ENCODE data around the gene LRRC26.

LRRC26 gene

GRCh38 chr9:137183980-137184595 lies 14.2 kb upstream of the LRRC26 start:
- no peaks in the 10 kb centered on the region for H3K27me3 ChIP-seq (ENCODE audit: control insufficient read depth in 1 of 2, insufficient read depth in 2 of 2, low read length in 2 of 2)
- no peak overlapping the region for H3K9ac ChIP-seq (ENCODE audit: low read depth in 1 of 2, low read length in 2 of 2)
- no peak overlapping the region for H3K4me3 ChIP-seq (ENCODE audit: low read depth in 1 of 2, low read length in 2 of 2)
- H3K4me1 ChIP-seq (ENCODE audit: control insufficient read depth in 1 of 2, insufficient read depth in 2 of 2, low read length in 2 of 2) = peaks cover 18 to 25% of the 10 kb centered on the region in 2 donors
- H3K36me3 ChIP-seq (ENCODE audit: control insufficient read depth in 1 of 2, insufficient read depth in 2 of 2, low read length in 2 of 2) = peaks cover 24 to 78% of the 10 kb centered on the region in 2 donors
- no peaks in the 10 kb centered on the region for H3K9me3 ChIP-seq (ENCODE audit: control insufficient read depth in 1 of 2, low read length in 2 of 2)
- H3K27ac ChIP-seq (ENCODE audit: low read depth, low read length) = no peak overlapping the region

DNA sequence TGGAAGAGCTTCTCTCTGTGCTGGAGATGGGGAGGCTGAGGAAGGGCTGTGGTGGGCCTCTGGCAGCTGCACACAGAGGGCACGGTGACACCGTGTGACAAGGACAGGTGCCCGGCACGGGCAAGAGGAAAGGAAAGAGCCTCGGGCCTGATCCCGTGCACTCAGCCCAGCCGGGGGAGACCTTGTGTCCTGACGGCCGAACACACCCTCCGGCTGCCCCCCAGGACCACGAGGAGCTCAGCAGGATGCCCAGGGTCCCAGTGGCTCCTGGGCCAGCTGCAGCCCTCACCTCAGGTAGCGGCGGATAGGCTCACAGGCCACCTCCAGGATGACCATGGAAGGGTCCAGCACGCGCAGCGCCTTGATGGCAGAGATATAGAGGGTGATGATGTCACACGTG lies 13.0 kb upstream of the LRRC26 start:
- Histone ChIP-seq H3K4me1 (ENCODE audit: control insufficient read depth in 1 of 2, insufficient read depth in 2 of 2, low read length in 2 of 2) (peaks cover 17 to 20% of the 10 kb centered on the region in 2 donors), H3K9ac (ENCODE audit: low read depth in 1 of 2, low read length in 2 of 2) (no peak overlapping the region), H3K27me3 (ENCODE audit: control insufficient read depth in 1 of 2, insufficient read depth in 2 of 2, low read length in 2 of 2) (no peaks in the 10 kb centered on the region), H3K36me3 (ENCODE audit: control insufficient read depth in 1 of 2, insufficient read depth in 2 of 2, low read length in 2 of 2) (peaks cover 24 to 87% of the 10 kb centered on the region in 2 donors), H3K4me3 (ENCODE audit: low read depth in 1 of 2, low read length in 2 of 2) (no peak overlapping the region), H3K27ac (ENCODE audit: low read depth, low read length) (no peak overlapping the region), H3K9me3 (ENCODE audit: control insufficient read depth in 1 of 2, low read length in 2 of 2) (no peaks in the 10 kb centered on the region)

- H3K4me1 ChIP-seq (ENCODE audit: control insufficient read depth in 1 of 2, insufficient read depth in 2 of 2, low read length in 2 of 2) = peaks cover 5 to 9% of the 10 kb centered on the region in 2 donors
- H3K36me3 ChIP-seq (ENCODE audit: control insufficient read depth in 1 of 2, insufficient read depth in 2 of 2, low read length in 2 of 2) = peaks cover 21 to 82% of the 10 kb centered on the region in 2 donors
- H3K4me3 ChIP-seq (ENCODE audit: low read depth in 1 of 2, low read length in 2 of 2) = no peak overlapping the region
- H3K27ac ChIP-seq (ENCODE audit: low read depth, low read length) = no peak overlapping the region
- H3K9ac ChIP-seq (ENCODE audit: low read depth in 1 of 2, low read length in 2 of 2) = no peak overlapping the region
- H3K27me3 ChIP-seq (ENCODE audit: control insufficient read depth in 1 of 2, insufficient read depth in 2 of 2, low read length in 2 of 2) = no peaks in the 10 kb centered on the region
- no peaks in the 10 kb centered on the region for H3K9me3 ChIP-seq (ENCODE audit: control insufficient read depth in 1 of 2, low read length in 2 of 2)
These were observed 11.8 kb upstream of the LRRC26 start for GRCh38 chr9:137181680-137182079.

- Histone ChIP-seq H3K9me3 (ENCODE audit: control insufficient read depth in 1 of 2, low read length in 2 of 2) (no peaks in the 10 kb centered on the region), H3K9ac (ENCODE audit: low read depth in 1 of 2, low read length in 2 of 2) (no peak overlapping the region), H3K4me3 (ENCODE audit: low read depth in 1 of 2, low read length in 2 of 2) (no peak overlapping the region), H3K4me1 (ENCODE audit: control insufficient read depth in 1 of 2, insufficient read depth in 2 of 2, low read length in 2 of 2) (peaks cover 0 to 9% of the 10 kb centered on the region in 2 donors), H3K27ac (ENCODE audit: low read depth, low read length) (no peak overlapping the region), H3K36me3 (ENCODE audit: control insufficient read depth in 1 of 2, insufficient read depth in 2 of 2, low read length in 2 of 2) (peaks cover 18 to 72% of the 10 kb centered on the region in 2 donors), H3K27me3 (ENCODE audit: control insufficient read depth in 1 of 2, insufficient read depth in 2 of 2, low read length in 2 of 2) (peaks cover 2 to 3% of the 10 kb centered on the region in 2 donors)
These were observed 10.6 kb upstream of the LRRC26 start for GRCh38 chr9:137180491-137180890.

DNA sequence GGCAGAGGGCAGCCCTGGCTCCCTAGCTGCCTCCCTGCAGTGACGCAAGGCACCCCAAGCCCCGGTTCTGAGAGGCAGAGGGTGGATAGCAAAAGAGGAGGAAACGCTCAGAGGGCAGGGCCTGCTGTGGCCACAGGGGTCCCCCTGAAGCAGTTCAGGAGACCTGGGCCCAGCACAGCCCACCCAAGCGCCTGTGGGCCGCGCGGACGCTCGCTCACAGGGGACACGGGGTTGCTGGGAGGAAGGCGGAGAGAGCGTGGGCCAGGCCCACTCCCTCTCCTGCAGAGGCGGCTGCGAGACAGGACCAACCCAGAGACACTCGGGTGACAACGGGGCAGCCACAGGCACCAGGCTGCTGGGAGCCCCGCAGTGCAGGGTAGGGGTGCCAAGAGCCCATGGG lies 9.9 kb upstream of the LRRC26 start:
- Histone ChIP-seq H3K27me3 (ENCODE audit: control insufficient read depth in 1 of 2, insufficient read depth in 2 of 2, low read length in 2 of 2) (peaks cover 7 to 8% of the 10 kb centered on the region in 2 donors), H3K9ac (ENCODE audit: low read depth in 1 of 2, low read length in 2 of 2) (no peak overlapping the region), H3K4me1 (ENCODE audit: control insufficient read depth in 1 of 2, insufficient read depth in 2 of 2, low read length in 2 of 2) (peaks cover 0 to 12% of the 10 kb centered on the region in 2 donors), H3K27ac (ENCODE audit: low read depth, low read length) (no peak overlapping the region), H3K36me3 (ENCODE audit: control insufficient read depth in 1 of 2, insufficient read depth in 2 of 2, low read length in 2 of 2) (peaks cover 18 to 64% of the 10 kb centered on the region in 2 donors), H3K9me3 (ENCODE audit: control insufficient read depth in 1 of 2, low read length in 2 of 2) (no peaks in the 10 kb centered on the region), H3K4me3 (ENCODE audit: low read depth in 1 of 2, low read length in 2 of 2) (no peak overlapping the region)

DNA sequence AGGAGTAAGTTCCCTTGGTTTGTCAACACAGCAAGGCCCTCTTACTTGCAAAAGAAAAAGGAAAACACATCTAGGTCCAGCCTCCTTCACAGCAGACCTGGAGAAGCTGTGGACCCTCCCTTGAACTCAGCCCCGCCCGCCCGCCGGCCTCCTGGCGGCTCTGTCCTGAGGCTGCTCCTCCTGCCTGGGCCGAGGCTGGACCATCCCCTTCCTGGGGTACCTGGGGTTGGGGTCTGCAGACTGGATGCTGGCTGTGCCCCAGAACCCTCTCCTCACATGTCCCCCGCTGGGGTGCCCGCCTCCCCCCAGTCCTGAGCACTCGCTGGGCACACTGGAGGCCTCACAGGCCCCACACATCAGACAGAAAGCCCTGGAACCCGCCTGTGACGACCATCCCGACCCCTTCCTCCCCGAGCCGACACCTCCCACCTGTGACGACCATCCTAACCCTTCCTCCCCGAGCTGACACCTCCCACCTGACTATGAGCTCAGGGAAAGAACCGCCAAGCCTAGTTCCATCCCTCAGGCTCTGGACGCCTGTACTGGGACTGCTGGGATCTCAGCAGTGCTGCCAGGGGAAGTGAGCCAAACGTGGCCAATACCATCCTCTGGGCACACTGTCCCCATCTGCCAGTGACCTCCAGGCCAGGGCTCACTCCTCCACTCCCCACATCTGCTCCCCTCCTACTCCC lies 9.2 kb upstream of the LRRC26 start:
- no peaks in the 10 kb centered on the region for H3K9me3 ChIP-seq (ENCODE audit: control insufficient read depth in 1 of 2, low read length in 2 of 2)
- H3K9ac ChIP-seq (ENCODE audit: low read depth in 1 of 2, low read length in 2 of 2) = no peak overlapping the region

DNA sequence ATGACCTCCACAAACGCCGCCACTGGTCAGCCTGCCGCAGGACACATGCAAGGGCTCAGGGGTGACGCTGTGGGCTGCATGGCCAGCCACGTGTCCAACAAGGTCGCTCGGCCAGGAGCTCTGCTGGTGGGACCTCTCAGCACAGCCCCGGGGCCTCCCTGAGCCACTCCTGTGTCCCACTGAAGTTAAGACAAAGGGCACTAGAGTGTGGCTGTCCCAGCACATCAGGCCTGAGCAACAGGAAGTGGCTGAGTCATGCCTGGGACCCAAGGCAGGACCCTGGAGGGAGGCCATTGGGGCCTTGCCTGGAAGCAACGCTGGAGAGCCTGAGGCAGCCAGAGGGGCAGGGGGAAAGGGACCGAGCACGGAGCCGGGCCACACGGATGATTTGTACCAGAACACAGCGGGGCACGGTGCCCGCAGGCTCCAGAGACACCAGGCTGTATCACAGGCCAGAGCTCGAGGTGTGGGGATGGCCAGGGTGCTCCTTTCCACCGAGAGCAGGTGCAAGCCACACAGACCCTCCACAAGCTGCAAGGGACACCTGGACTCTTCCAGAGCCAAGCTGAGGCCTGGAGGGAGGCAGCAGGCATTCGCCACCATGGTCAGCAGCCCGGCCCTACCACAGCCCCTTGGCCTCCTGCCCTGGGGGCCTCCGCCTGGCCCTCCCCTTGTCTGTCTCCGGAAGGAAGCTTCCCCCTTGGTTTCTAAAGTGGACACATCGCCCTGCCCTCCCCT lies 8.5 kb upstream of the LRRC26 start:
- H3K27me3 ChIP-seq (ENCODE audit: control insufficient read depth in 1 of 2, insufficient read depth in 2 of 2, low read length in 2 of 2) = peaks cover 19 to 20% of the 10 kb centered on the region in 2 donors

More for the DNA sequence above, 9.2 kb upstream of the LRRC26 start:
- Histone ChIP-seq H3K27me3 (ENCODE audit: control insufficient read depth in 1 of 2, insufficient read depth in 2 of 2, low read length in 2 of 2) (peaks cover 12% of the 10 kb centered on the region in 2 donors), H3K4me1 (ENCODE audit: control insufficient read depth in 1 of 2, insufficient read depth in 2 of 2, low read length in 2 of 2) (peaks cover 0 to 12% of the 10 kb centered on the region in 2 donors), H3K4me3 (ENCODE audit: low read depth in 1 of 2, low read length in 2 of 2) (no peak overlapping the region), H3K36me3 (ENCODE audit: control insufficient read depth in 1 of 2, insufficient read depth in 2 of 2, low read length in 2 of 2) (peaks cover 17 to 57% of the 10 kb centered on the region in 2 donors), H3K27ac (ENCODE audit: low read depth, low read length) (no peak overlapping the region)

DNA sequence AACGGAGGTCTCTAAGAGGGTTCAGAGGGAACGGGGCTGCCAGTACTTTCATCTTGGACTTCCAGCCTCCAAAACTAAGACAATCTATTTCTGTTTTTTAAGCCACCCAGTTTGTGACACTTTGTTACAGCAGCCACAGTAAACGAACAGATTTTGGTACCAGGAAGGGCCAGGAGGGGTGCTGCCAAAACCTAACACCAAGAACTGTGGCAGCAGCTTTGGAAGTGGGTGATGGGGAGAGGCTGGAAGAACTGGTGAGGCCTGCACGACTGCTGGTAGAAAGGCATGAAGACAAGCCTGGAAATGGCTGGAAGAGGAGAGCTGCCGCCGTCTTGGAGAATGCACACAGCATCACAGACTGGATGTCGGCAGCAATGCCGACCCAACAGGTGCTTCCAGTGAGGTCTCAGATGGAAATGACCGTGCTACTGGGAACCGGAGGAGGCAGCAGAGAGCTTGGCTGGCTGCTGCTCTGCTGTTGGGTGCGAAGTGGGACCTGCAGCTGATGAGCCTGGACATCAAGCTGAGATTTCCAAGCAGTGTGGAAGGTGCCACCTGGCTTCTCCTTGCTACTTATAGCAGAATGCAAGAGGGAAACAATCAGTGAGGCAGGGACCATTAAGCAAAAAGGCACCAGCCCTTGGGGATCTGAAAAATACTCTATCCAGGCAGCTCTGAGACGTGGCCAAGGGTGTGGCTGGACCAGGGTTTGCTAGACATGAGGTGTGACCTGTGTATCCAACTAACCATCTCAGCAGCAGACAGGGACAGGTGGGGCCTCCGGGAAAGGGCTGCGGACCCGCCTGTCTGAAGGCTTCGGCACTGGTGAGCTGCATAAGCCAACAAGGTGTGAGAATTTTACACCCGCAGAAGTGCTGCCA lies 6.7 kb upstream of the LRRC26 start:
- Histone ChIP-seq H3K36me3 (ENCODE audit: control insufficient read depth in 1 of 2, insufficient read depth in 2 of 2, low read length in 2 of 2) (peaks cover 7 to 36% of the 10 kb centered on the region in 2 donors), H3K27ac (ENCODE audit: low read depth, low read length) (no peak overlapping the region), H3K9me3 (ENCODE audit: control insufficient read depth in 1 of 2, low read length in 2 of 2) (no peaks in the 10 kb centered on the region), H3K4me1 (ENCODE audit: control insufficient read depth in 1 of 2, insufficient read depth in 2 of 2, low read length in 2 of 2) (peaks cover 0 to 22% of the 10 kb centered on the region in 2 donors), H3K27me3 (ENCODE audit: control insufficient read depth in 1 of 2, insufficient read depth in 2 of 2, low read length in 2 of 2) (peaks cover 22 to 28% of the 10 kb centered on the region in 2 donors), H3K9ac (ENCODE audit: low read depth in 1 of 2, low read length in 2 of 2) (no peak overlapping the region), H3K4me3 (ENCODE audit: low read depth in 1 of 2, low read length in 2 of 2) (no peak overlapping the region)

More for the DNA sequence above, 8.5 kb upstream of the LRRC26 start:
- Histone ChIP-seq H3K27ac (ENCODE audit: low read depth, low read length) (no peak overlapping the region), H3K9ac (ENCODE audit: low read depth in 1 of 2, low read length in 2 of 2) (no peak overlapping the region), H3K9me3 (ENCODE audit: control insufficient read depth in 1 of 2, low read length in 2 of 2) (no peaks in the 10 kb centered on the region), H3K36me3 (ENCODE audit: control insufficient read depth in 1 of 2, insufficient read depth in 2 of 2, low read length in 2 of 2) (peaks cover 10 to 50% of the 10 kb centered on the region in 2 donors), H3K4me1 (ENCODE audit: control insufficient read depth in 1 of 2, insufficient read depth in 2 of 2, low read length in 2 of 2) (peaks cover 0 to 19% of the 10 kb centered on the region in 2 donors), H3K4me3 (ENCODE audit: low read depth in 1 of 2, low read length in 2 of 2) (no peak overlapping the region)

GRCh38 chr9:137175345-137175961 lies 5.6 kb upstream of the LRRC26 start:
- peaks cover 5 to 25% of the 10 kb centered on the region in 2 donors for H3K36me3 ChIP-seq (ENCODE audit: control insufficient read depth in 1 of 2, insufficient read depth in 2 of 2, low read length in 2 of 2)
- no peaks in the 10 kb centered on the region for H3K9me3 ChIP-seq (ENCODE audit: control insufficient read depth in 1 of 2, low read length in 2 of 2)
- H3K4me3 ChIP-seq (ENCODE audit: low read depth in 1 of 2, low read length in 2 of 2) = no peak overlapping the region
- H3K27me3 ChIP-seq (ENCODE audit: control insufficient read depth in 1 of 2, insufficient read depth in 2 of 2, low read length in 2 of 2) = peaks cover 28% of the 10 kb centered on the region in 2 donors
- H3K4me1 ChIP-seq (ENCODE audit: control insufficient read depth in 1 of 2, insufficient read depth in 2 of 2, low read length in 2 of 2) = peaks cover 0 to 24% of the 10 kb centered on the region in 2 donors
- no peak overlapping the region for H3K9ac ChIP-seq (ENCODE audit: low read depth in 1 of 2, low read length in 2 of 2)
- no peak overlapping the region for H3K27ac ChIP-seq (ENCODE audit: low read depth, low read length)

Measured in duodenal mucosa (tissue), 2 donors.